HepG2 (cell line): ENCODE data around the gene CEP104. TPM values are rescaled to one million over a fixed set of nuclear protein-coding genes. Genes with fewer than 3 reads are reported as not detected.

ENCODE experiments used
- BRD4 ChIP-seq: sonication (generic); formaldehyde crosslinking; IDR thresholded peaks from 2 replicates; pipeline ENCODE4 v1.4.0; 2020; ENCODE audit warnings: missing genetic modification reagents
- CHD4 ChIP-seq: fragments of 200-600 bp; sonication (generic); IDR thresholded peaks from 2 replicates; pipeline ENCODE4 v1.7.0; 2017; ENCODE audit warnings: mild to moderate bottlenecking, low read length, borderline replicate concordance
- EP300 ChIP-seq, 3 experiments: sonication (generic) in 1 of 3; formaldehyde crosslinking in 1 of 3; IDR thresholded peaks; 2 replicates each; pipeline versions ENCODE4 v1.5.1 to v1.6.1; 2011 to 2020; ENCODE audit warnings: low read depth in 2 of 3, low read length in 2 of 3, borderline replicate concordance in 1 of 3, improper control_type of control experiment in 1 of 3, mild to moderate bottlenecking in 1 of 3, missing genetic modification reagents in 1 of 3, moderate library complexity in 1 of 3
- HDAC1 ChIP-seq: sonication (generic); formaldehyde crosslinking; IDR thresholded peaks from 2 replicates; pipeline ENCODE4 v1.5.1; 2020; ENCODE audit warnings: mild to moderate bottlenecking, missing genetic modification reagents
- HMG20B ChIP-seq: conservative IDR thresholded peaks from 2 replicates; pipeline ENCODE4 v1.6.1; 2016; ENCODE audit warnings: missing genetic modification reagents, missing compliant biosample characterization
- KDM4B ChIP-seq: sonication (generic); formaldehyde crosslinking; IDR thresholded peaks from 2 replicates; pipeline ENCODE4 v1.4.0; 2020; ENCODE audit warnings: missing genetic modification reagents
- MAFF ChIP-seq: IDR thresholded peaks from 2 replicates; pipeline ENCODE4 v1.6.1; 2011; ENCODE audit warnings: low read depth, low read length, improper control_type of control experiment
- NFE2L1 ChIP-seq: sonication (generic); formaldehyde crosslinking; IDR thresholded peaks from 2 replicates; pipeline ENCODE4 v1.4.0; 2020; ENCODE audit warnings: missing genetic modification reagents, mild to moderate bottlenecking, borderline replicate concordance
- NR2F6 ChIP-seq, 2 experiments: IDR thresholded peaks; 2 replicates each; pipeline ENCODE4 v1.6.1; 2016; ENCODE audit warnings: antibody characterized with exemption in 1 of 2, mild to moderate bottlenecking in 1 of 2
- RBM22 ChIP-seq: fragments of 200-400 bp; formaldehyde crosslinking; optimal IDR thresholded peaks from 2 replicates; pipeline ENCODE3; 2017; ENCODE audit warnings: mild to moderate bottlenecking, low read length, moderate library complexity
- ZBTB1 ChIP-seq: sonication (generic); formaldehyde crosslinking; IDR thresholded peaks from 2 replicates; pipeline ENCODE4 v1.4.0; 2020; ENCODE audit warnings: missing genetic modification reagents, borderline replicate concordance
- ZNF24 ChIP-seq: fragments of 450-650 bp; IDR thresholded peaks from 2 replicates; pipeline ENCODE4 v1.6.1; 2017; ENCODE audit warnings: antibody characterized with exemption, mild to moderate bottlenecking
- ZNF326 ChIP-seq: sonication (generic); formaldehyde crosslinking; IDR thresholded peaks from 2 replicates; pipeline ENCODE4 v1.4.0; 2020; ENCODE audit warnings: missing genetic modification reagents, borderline replicate concordance
- ZNF496 ChIP-seq: sonication (generic); formaldehyde crosslinking; IDR thresholded peaks from 2 replicates; pipeline ENCODE4 v1.8.1; 2023; ENCODE audit warnings: mild to moderate bottlenecking, moderate library complexity, missing genetic modification reagents; ENCODE audit not compliant: insufficient replicate concordance
- ZNF547 ChIP-seq: sonication (generic); formaldehyde crosslinking; IDR thresholded peaks from 2 replicates; pipeline ENCODE4 v1.5.1; 2020; ENCODE audit warnings: mild to moderate bottlenecking, missing genetic modification reagents
- polyA plus RNA-seq, 8 experiments: library from polyadenylated mRNA; depleted of rRNA in 3 of 8; stranded (reverse) in 7 of 8; unstranded in 1 of 8; fragments of >200 nt; fragmentation: Illumina TruSeq in 4 of 8; extraction: Trizol in 4 of 8; gene quantifications; 2 replicates each; pipeline versions ENCODE4 v1.2.1 to v1.2.3, GENCODE V29; 2011 to 2016; ENCODE audit warnings: low read depth in 4 of 8, missing spikeins in 1 of 8, mixed read lengths in 1 of 8; ENCODE audit not compliant: insufficient read depth in 1 of 8
- total RNA-seq, 5 experiments: library from RNA; depleted of rRNA; stranded (reverse); fragments of >200 nt; fragmentation: Illumina TruSeq; extraction: Trizol; gene quantifications; 2 replicates each; pipeline ENCODE4 v1.2.3, GENCODE V29; 2016; ENCODE audit warnings: low read depth in 1 of 5
- TF ChIP-seq, protein P1 (sequence below): sonication (generic); formaldehyde crosslinking; conservative IDR thresholded peaks from 2 replicates; pipeline ENCODE4 v1.8.0; 2022; ENCODE audit warnings: low read depth, missing genetic modification reagents
- TF ChIP-seq, protein P2 (sequence below): sonication (generic); formaldehyde crosslinking; IDR thresholded peaks from 2 replicates; pipeline ENCODE4 v1.5.0; 2020; ENCODE audit warnings: mild to moderate bottlenecking, missing genetic modification reagents, borderline replicate concordance
- TF ChIP-seq, protein P3 (sequence below): sonication (generic); formaldehyde crosslinking; IDR thresholded peaks from 2 replicates; pipeline ENCODE4 v1.4.0; 2020; ENCODE audit warnings: mild to moderate bottlenecking, missing genetic modification reagents, borderline replicate concordance
- TF ChIP-seq, protein P4 (sequence below): sonication (generic); formaldehyde crosslinking; IDR thresholded peaks from 2 replicates; pipeline ENCODE4 v1.5.0; 2020; ENCODE audit warnings: missing genetic modification reagents, mild to moderate bottlenecking, borderline replicate concordance

Gene CEP104
- total and polyA plus RNA-seq, 2 of the 13 experiments (the other 11 are each of a cell fraction or from before 2014, with no cell fraction given): 20.4 to 30.1 TPM

DNA sequence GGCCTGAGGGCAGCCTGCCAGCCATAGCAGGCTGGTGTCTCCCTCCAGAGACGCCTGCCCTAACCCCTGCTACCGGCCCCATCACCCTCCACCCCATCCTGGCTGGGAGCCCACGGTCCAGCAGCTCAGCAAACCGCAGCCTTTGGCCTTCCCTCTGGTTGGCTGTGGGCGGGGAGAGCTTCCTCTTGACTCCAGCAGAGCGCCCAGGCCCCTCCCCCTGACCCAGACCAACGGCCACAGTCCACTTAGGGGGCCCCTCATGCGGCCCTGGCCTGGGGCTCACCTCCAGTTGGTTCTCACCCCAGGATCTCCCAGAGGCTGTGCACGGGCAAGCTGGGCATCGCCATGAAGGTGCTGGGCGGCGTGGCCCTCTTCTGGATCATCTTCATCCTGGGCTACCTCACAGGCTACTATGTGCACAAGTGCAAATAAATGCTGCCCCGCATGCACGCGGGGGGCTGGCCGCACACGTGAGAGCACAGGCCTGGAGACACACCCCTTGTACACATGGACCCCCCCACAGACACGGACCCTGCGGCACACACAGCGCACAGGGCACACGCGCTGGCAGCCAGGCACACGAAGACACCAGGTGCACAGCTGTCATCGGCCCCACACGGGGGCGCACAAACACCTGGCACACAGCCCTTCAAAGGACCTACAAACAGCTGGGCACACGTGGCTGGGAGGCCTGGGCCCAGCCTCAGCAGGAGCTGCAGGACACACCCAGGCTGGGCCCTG is 81.4 kb downstream of the CEP104 start (continued):
- TF ChIP-seq, protein P1, sequence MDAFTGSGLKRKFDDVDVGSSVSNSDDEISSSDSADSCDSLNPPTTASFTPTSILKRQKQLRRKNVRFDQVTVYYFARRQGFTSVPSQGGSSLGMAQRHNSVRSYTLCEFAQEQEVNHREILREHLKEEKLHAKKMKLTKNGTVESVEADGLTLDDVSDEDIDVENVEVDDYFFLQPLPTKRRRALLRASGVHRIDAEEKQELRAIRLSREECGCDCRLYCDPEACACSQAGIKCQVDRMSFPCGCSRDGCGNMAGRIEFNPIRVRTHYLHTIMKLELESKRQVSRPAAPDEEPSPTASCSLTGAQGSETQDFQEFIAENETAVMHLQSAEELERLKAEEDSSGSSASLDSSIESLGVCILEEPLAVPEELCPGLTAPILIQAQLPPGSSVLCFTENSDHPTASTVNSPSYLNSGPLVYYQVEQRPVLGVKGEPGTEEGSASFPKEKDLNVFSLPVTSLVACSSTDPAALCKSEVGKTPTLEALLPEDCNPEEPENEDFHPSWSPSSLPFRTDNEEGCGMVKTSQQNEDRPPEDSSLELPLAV (CRISPR knock-in tag): no peak
- TF ChIP-seq HMG20B: no peak; the same call in 1 of the 2 replicates
- 0 out of 2 replicates have a peak, but pooled peaks have one; percentile 47 for TF ChIP-seq NFE2L1 (CRISPR knock-in tag)
- TF ChIP-seq ZNF547 (CRISPR knock-in tag): peak; percentile 37; the same call in 1 of the 2 replicates
- TF ChIP-seq KDM4B (CRISPR knock-in tag): peak; percentile 88
- TF ChIP-seq ZNF496 (CRISPR knock-in tag): no peak
- TF ChIP-seq NR2F6 (IDR thresholded peaks at IDR 0.05): peak; percentile 40; the same call in 1 of the 2 replicates
- peak; percentile 58; the same call in 1 of the 2 replicates for TF ChIP-seq NR2F6 (CRISPR knock-in tag; IDR thresholded peaks at IDR 0.05)
- TF ChIP-seq ZNF326 (CRISPR knock-in tag): peak; percentile 79; the same call in 1 of the 2 replicates
- TF ChIP-seq ZNF24: no peak
- no peak for TF ChIP-seq CHD4
- TF ChIP-seq HDAC1: peak; percentile 82
- TF ChIP-seq, protein P2, sequence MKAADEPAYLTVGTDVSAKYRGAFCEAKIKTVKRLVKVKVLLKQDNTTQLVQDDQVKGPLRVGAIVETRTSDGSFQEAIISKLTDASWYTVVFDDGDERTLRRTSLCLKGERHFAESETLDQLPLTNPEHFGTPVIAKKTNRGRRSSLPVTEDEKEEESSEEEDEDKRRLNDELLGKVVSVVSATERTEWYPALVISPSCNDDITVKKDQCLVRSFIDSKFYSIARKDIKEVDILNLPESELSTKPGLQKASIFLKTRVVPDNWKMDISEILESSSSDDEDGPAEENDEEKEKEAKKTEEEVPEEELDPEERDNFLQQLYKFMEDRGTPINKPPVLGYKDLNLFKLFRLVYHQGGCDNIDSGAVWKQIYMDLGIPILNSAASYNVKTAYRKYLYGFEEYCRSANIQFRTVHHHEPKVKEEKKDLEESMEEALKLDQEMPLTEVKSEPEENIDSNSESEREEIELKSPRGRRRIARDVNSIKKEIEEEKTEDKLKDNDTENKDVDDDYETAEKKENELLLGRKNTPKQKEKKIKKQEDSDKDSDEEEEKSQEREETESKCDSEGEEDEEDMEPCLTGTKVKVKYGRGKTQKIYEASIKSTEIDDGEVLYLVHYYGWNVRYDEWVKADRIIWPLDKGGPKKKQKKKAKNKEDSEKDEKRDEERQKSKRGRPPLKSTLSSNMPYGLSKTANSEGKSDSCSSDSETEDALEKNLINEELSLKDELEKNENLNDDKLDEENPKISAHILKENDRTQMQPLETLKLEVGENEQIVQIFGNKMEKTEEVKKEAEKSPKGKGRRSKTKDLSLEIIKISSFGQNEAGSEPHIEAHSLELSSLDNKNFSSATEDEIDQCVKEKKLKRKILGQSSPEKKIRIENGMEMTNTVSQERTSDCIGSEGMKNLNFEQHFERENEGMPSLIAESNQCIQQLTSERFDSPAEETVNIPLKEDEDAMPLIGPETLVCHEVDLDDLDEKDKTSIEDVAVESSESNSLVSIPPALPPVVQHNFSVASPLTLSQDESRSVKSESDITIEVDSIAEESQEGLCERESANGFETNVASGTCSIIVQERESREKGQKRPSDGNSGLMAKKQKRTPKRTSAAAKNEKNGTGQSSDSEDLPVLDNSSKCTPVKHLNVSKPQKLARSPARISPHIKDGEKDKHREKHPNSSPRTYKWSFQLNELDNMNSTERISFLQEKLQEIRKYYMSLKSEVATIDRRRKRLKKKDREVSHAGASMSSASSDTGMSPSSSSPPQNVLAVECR (CRISPR knock-in tag): peak; percentile 82
- no peak for TF ChIP-seq RBM22
- peak; percentile 61; the same call in 1 of the 2 replicates for TF ChIP-seq ZBTB1
- TF ChIP-seq, protein P3, sequence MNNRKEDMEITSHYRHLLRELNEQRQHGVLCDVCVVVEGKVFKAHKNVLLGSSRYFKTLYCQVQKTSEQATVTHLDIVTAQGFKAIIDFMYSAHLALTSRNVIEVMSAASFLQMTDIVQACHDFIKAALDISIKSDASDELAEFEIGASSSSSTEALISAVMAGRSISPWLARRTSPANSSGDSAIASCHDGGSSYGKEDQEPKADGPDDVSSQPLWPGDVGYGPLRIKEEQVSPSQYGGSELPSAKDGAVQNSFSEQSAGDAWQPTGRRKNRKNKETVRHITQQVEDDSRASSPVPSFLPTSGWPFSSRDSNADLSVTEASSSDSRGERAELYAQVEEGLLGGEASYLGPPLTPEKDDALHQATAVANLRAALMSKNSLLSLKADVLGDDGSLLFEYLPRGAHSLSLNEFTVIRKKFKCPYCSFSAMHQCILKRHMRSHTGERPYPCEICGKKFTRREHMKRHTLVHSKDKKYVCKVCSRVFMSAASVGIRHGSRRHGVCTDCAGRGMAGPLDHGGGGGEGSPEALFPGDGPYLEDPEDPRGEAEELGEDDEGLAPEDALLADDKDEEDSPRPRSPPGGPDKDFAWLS: no peak
- TF ChIP-seq BRD4 (CRISPR knock-in tag): peak; percentile 69
- TF ChIP-seq, protein P4, sequence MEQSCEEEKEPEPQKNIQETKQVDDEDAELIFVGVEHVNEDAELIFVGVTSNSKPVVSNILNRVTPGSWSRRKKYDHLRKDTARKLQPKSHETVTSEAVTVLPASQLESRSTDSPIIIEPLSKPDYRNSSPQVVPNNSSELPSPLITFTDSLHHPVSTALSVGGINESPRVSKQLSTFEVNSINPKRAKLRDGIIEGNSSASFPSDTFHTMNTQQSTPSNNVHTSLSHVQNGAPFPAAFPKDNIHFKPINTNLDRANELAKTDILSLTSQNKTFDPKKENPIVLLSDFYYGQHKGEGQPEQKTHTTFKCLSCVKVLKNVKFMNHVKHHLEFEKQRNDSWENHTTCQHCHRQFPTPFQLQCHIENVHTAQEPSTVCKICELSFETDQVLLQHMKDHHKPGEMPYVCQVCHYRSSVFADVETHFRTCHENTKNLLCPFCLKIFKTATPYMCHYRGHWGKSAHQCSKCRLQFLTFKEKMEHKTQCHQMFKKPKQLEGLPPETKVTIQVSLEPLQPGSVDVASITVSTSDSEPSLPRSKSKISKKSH: no peak; the same call in 1 of the 2 replicates
- TF ChIP-seq MAFF: no peak
- no peak; a peak in 1 of 4 replicates for TF ChIP-seq EP300 (IDR thresholded peaks at IDR 0.05; ENCODE audit: low read depth in 2 of 2, low read length in 2 of 2)
- TF ChIP-seq EP300 (CRISPR knock-in tag; IDR thresholded peaks at IDR 0.05; ENCODE audit: borderline replicate concordance): 0 out of 2 replicates have a peak, but pooled peaks have one; percentile 33
